Measurements from ENCODE around the gene LRBA.
A peak's percentile ranks its signal among the peaks of the same experiment; 100 is the strongest.

LRBA gene

DNA sequence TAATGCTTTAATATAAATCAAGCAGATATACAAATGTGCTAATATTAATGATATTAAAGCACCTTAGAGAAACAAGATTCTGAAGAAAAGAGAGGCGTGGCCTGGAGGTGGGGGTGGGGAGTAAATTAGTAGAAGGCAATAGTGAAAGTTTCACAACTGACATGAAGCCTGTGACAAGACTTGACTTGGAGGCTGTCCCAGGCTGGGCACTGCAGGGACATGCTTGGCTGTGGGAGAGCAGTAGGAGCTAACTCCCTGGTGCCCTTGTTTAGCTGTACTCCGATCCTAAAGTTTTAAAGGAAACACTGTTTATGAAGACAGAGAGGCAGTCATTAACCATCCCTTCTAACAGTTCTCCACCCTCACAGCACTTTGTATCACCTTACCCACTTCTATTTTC is 672.1 kb downstream of the LRBA start:
- no peak for FAIRE-seq

DNA sequence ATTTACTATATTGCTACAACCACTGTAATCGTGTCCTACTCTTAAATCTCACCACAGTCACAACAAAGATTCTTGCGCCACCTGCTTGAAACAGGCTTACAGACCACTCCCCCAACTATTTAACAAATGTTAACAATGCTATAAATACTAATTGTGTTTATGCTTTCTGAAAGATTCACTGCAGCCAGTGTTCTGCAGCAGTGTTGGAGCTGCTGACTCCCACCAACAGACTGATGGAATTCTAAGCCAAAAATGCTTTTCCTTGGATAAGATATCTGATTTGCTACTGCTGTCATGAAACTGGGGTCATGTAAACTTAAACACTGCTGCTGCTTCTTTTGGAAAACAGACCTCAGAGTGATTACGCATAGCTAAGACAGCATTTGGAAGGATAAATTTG is 677.4 kb downstream of the LRBA start:
- FAIRE-seq, result peak; percentile 99

DNA sequence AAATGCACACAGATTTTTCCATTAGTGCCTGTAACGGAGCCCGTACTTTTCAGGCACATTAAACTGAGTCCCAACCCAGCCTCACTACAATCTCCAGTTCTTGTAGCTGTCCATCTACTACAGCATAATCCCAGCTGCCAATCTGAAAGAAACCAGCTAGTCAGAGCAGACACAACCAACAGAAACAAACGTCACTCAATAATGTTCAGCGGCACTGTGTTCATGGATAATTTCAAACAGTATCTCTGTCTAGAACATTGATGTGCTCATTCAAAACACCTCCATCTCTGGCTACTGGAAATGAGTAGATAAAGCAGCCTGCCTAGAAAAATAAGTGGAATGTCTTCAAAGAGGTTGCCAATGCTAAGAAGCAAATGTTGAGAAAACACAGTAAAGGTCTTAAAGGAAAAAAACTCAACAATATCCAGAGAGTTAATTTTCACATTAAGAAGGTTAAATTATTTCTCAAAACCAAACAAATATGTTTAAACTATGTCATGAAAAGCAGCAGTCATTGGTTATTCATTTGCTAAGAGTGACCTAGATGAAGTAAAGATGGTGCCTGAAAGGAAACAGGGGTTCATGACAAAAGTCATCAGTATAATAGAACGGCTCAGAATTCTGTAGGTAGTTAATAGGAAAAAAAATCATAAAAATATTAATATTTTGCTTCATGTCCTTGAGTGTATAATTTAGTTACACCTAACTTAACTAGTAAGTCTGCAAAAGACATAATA is 678.2 kb downstream of the LRBA start:
- no peak for FAIRE-seq

DNA sequence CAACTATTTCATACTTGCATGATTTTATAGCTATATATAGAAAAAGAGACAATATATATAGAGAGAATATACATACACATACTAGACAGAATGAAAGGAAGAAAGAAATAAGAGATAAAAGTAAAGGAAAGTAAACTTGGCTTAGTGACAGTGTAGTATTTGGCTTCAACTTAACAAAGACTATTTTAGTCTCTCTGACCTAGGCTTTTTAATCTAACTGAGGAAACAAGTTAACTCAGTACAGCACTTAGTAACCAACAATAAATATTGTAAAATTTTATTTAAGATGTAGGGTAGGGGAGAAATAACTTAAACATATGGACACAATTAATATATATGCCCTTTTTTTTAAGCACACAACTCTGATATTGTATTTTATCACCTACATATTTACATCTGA is 682.1 kb downstream of the LRBA start:
- FAIRE-seq, result no peak

DNA sequence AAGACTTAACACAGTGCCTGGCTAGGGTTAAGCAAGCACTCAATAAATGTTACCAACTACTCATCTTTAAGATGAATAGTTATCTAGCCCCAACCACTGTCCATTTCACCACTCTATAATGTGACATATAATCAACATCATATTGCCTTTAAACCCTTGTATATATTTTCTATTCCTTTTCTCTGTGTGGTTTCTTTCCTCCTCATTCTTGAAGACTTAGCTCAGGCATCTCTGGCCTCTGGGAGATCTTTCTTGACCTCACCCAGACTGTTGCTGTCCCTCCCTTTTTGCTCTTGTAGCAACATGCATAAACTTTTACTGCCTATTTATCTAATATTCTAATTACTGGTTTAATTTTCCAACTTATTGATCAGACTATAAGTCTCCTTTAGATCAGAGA is 683.0 kb downstream of the LRBA start:
- FAIRE-seq, result no peak

DNA sequence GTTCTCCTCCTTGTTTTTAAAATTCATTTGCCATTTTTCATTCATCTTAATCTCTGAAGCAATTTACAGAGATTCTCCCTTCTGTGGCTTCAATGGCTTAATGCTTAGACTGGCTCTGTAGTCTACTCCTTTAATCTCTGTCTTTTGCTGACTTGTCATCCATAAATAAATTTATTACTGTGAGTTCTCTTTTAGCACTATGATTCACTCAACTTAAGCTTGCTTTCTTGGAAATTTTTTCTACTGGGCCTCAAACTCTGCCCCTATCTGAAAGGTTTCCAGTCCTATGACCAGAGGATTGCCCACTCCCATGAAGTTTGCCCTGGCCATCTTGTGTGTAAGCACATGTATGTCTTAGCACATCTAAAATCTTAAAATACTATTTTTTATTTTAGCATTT is 685.7 kb downstream of the LRBA start:
- no peak for FAIRE-seq

DNA sequence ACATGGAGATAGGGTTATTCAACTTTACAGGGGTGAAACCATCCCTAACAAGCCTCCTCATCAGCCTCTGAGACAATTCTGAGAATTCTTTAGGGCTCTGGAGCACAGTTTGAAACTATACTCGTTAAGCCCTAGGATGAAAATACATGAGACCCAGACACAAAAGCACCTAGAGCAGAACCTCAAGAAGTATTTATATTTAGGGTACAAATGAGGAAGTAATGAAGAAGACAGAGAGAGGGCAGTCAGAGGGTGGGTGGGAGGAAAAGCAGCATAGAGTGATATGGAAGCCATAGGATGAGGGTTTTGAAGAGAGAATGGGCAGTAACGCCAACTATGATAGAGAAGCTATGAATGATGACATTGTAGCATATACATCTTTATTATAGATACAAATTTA is 686.6 kb downstream of the LRBA start:
- no peak for FAIRE-seq

DNA sequence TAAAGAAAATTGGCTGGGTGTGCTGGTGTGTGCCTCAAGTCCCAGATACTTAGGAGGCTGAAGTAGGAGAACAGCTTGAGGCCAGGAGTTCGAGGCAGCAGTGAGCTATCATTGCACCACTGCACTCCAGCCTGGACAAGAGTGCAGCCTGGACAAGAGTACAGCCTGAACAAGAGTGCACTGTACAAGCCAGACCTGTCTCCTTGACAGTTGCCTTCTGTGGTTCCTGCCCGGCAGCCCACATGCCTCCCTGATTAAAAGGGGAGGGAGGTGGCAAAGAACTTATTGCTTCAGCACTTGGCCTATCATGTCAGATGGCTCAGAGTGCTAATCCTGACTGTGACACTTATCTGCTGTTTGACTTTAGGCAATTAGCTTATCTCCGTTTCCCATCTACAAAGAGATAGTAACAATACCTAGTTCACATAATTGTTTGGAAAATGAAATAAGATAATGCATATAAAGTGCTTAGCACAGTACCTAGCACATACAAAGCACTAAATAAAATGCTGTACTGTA is 687.8 kb downstream of the LRBA start:
- FAIRE-seq, result no peak

DNA sequence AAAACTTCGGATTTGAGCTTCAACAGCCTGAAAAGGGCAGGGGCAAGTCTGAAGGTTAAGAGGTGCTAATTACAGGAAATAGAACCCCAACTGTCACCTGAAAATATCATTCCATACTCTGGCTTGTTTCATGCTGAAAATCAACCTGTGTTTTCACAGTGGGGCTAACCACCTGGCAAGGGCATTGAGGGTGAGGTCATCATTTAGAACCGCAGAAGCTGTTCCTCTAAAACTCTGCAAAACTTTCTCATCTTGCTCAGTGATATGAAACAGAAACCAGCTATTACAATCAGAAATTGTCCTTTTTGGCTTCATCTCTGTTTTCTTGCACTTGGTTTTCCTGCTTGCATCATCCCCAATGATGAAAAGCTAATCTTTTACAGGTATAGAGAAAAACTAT is 689.2 kb downstream of the LRBA start:
- no peak for FAIRE-seq

DNA sequence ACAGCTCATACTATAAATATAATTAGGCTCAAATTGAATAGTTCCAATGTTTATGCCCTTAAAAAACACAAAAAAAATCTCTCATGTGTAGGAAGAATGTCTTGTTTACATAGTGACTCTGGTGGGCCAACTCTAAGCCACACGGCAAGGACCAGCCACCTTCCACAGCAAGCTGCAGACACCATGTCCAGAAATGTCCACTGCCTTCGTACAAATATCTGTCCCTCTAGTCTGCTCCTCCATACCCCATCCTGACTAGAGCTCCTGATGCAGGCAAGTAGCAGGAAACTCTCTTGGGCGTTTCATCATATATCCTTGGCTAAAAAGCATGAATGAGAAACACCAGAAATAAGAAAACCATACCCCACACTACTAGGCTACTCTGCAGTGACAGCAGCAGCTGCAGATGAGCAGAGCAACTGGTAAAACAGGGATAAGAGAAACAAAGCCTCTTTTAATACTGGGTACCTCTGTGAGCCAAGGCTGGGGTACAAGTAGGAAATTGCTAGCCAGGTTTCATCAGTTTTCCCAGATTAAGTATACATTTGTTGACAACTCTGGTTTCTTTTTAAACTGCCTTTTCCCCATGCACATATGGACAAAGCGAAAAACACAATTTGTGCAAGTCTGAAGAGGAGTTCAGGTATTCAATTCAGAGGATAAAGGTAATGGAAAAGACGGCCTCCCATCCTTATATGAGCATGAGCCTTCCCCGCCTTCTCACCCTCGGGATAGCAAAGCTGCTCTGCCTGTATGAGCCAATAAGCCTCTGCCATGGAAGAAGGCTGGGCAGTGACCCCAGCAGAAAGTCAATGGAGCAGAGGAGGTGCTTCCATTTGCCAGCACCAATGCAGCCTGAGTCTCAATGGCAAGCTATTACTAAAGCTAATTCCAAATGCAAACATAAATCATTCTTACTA is 691.4 kb downstream of the LRBA start:
- FAIRE-seq, result no peak

DNA sequence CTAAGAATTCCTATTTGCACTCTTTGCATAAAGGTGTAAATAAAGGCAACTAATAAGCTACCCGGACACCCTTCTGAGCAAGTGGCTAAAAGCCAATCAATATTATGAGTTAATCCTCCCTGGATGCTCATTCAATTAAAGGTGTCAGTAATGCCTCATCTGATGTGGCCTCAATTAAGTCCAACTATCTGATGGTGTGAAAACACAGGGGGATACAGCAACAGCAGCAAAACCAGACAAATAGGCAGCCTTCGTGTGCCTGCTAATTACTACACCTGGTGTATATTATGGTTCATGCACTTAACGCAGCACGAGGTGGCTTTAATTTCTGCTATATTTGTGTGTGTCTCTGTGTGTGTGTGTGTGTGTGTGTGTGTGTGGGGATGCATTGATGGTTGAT is 692.4 kb downstream of the LRBA start:
- no peak for FAIRE-seq

DNA sequence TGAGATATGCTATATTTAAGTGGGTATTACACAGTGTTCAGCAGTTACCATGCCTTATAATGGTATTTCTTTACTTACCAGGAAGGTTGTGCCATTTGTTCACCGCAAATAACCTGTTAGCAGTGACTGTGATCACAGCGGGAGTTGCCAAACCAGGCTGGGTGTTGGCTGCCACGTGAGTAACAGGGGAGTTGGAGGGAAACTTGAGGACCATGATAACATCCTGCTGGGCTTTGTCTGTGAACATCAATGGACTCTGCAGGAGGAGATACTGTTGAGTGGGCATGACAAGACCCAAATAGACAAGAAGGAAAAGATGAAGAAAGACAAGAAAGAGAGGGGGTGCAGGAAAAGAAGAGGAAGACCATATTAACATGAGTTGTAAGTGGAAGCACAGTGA is 694.0 kb downstream of the LRBA start:
- FAIRE-seq, result no peak

DNA sequence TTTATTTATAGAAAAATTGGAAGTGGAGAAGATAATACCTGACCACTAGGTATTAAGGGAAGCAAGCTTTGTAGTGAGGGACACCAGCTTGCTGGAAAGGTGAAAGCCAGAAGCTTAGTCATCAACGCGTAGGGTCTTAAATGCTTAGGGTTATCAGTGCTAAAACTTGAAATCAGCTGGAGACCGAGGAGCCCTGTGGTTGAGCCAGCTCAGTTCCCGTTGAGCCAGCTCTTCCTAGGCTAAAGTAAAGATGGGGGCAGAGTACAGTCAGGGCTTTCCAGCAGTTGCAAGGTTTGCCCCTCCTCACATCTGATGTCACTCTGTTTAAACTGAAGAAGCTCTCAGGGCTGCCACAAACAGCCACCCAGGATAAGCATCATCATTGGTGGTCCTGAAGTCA is 696.1 kb downstream of the LRBA start:
- FAIRE-seq, result no peak

DNA sequence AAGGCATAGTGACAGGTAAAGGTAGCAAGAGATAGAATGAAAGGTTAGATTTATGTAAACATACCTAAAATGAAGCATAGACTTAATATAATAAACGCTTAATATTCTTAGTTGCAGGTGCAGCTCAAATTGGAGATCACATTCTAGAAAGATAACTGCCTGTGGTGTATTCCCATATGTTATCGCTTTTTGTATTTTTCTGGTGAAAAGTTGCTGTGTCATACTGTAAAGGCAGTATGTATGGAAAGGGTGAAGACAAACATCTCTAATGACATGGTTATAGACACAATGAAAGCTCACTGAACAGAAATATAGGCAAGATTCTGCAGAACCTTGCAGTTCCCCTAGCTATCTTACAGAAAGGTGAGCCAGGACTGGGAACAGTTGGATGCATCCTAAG is 696.6 kb downstream of the LRBA start:
- FAIRE-seq, result no peak

DNA sequence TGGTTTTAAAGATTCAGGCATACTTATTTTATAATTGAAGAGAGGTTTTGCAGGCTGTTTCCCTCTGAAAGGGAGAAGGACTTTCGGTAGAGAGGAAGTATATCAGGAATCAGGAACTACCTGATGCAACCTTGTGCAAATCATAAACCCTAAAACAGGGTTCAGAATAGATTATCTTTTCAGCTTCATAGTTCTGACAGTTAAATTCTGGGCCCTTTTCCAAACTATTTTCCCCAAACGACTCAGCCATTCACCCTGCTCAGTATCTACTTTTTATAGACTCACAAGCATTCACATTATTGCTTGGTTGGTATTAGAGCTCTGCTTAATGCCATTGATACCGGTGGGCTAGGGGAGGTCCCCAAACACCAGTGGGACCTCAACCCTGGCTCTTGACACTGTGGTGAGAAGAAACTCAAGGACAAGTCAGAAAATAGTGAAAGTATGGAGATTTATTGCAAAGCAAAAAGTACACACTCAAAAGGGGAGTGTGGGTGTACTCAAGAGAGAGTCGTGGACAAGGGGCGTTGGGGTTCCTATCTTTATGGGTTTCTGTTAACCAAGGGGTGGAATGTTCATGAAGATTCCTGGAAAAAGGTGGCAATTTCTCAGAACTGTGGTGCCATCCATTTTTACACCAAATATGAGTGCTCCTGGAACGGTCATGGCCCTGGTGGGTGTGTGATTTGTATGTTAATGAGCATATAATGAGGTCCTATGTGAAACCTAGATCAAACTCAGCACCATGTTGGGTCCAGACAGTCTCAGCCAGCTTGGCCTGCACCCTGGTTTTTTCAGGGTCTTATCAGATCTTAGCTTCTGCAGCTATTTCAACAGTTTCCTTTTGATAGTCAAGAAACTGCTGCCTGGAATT is 698.5 kb downstream of the LRBA start:
- no peak for FAIRE-seq

DNA sequence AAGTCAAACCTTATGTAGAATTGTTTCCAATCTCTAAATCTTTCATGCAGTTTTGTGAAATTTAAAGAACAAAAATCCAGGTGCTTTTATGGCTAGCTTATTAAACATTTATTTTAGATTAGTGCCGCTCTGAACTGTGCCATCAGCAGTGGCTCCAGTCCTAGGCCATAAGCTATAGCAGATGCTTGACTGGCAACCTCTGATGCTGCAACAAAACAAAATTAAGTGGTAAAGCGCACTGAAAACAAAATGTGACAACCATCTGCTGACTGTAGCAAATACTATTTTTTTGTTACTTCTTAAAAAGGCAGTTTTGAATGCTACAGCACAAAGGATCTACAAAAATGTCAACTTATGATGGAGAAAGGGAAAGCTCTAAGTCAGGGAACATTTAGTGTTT is 699.4 kb downstream of the LRBA start:
- FAIRE-seq, result no peak

DNA sequence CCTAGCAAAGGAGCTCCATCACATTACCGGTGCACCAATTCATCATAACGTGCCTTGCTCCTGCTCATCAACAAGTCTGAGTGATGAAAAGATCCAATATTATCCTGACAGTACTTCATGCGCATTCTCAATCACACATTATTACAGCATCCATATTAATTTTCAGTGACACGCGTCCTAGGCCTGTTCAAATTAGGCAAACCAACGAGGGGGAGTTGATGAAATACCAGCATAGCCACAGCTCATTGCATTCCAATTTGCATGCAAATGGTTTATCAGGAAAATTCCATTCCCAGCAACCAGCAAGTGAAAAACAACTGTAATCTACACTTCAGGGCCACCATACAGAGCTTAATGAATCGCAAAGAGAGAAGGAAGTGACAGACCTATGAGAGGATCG is 699.9 kb downstream of the LRBA start:
- no peak for FAIRE-seq

DNA sequence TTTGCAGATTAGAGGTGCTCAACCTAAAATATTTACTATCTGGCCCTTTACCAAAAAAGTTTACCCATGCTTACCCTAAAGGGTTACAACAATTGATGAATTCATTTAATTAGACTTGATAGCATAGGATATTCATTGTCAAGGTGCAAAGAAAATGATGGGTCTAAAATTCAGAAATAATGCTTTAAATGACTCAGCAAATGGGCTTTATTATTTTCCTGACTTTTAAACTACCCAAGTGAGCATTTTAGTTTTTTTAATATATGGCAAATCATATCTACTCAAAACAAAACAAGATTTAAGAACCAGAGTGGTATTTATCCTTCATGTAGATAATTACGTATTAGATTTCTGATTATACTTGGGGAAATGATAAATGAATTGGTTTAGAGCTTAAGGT is 701.1 kb downstream of the LRBA start:
- FAIRE-seq, result no peak

DNA sequence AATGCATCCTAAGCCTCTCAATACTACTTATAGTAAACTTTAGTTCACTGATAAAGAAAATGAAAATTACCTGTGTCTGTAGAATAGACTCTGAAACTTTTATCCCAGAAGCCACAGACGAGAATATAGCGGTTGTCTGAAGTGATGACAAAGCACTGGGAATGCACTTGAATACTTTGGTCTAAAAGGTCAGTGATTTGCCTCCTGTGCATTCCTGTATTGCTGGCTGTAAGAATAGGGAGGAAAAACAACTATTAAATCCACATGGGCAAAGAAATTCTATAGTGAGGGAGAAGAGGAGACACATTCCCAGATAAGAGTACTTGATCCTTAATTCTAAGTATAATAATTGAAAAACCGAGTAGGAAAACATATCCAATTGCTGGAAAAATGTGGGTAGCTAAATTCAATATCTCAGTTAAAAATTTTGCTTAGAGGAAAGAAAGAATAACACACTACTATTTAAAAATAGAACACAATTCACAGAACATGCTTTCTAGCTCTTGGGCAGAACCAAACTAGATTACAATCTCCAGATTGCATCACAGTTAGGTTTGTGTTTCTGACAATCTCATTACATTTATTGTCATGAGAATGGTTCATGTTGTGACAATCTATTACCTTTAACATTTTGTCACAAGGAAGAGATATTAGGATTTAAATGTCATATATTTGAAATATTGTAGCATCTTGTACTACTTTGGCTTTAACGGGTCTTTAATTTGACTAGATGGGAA is 704.8 kb downstream of the LRBA start:
- FAIRE-seq, result no peak

DNA sequence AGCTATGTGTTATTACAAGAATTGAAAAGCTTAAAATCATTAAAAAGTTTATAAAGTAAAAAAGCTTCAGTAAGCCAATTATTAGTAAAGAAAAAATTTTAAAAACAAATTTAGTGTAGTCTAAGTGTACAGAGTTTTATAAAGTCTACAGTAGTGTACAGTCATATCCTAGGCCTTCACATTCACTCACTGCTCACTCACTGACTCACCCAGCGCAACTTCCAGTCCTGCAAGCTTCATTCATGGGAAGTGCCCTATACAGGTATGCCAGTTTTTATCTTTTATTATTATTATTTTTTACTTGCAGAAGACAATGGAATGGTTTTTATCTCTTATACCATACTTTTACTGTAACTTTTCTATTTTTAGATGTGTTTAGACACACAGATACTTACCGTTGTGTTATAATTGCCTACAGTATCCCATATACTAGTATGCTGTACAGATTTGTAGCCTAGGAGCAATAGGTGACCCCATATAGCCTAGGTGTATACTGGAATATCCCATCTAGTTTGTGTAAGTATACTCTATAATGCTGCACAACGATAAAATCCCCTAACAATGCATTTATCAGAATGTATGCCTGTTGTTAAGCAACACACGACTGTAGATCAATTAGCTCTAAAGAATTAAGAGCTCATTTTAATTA is 706.1 kb downstream of the LRBA start:
- peak; percentile 18 for FAIRE-seq

DNA sequence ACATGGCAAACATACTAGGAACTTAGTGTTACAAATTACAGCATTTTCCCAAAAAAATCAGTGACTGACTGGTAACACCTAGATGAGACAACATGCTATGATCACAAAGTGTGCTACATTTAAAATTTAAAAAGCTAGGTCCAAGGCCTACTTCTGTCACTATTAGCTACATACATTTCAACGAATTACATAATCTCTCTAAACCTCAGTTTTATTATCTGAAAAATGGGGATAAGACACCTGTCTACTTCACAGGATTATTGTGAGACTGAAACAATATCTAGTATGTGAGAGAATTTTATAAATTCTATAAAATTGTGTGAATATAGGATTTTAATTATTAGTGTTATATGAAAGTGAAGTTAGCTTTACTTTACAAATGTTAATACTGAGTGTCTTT is 708.4 kb downstream of the LRBA start:
- no peak for FAIRE-seq

DNA sequence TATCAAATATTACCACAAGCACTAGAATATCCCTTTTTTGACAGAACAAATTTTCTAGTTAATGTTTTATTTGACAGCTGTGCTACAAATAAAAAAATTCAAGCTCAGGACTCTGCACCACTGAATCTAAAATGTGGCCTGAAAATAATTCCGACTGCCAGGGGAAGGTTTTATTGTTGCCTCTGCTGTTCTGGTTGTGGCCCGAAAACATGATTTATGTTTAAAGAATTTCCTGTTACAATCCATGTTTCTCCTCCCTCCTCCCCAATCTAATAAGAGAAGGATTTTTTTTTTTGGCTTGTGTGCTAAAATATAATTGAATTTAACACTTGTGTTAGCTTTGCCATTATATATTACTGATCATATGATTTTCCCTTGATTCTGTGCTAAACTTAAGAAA is 709.1 kb downstream of the LRBA start:
- FAIRE-seq, result no peak
